ENCODE results near the gene PIGK.

GRCh38 chr1:77218477-77219165 lies 609 bp downstream of the PIGK start:
- TF ChIP-seq, protein P1, sequence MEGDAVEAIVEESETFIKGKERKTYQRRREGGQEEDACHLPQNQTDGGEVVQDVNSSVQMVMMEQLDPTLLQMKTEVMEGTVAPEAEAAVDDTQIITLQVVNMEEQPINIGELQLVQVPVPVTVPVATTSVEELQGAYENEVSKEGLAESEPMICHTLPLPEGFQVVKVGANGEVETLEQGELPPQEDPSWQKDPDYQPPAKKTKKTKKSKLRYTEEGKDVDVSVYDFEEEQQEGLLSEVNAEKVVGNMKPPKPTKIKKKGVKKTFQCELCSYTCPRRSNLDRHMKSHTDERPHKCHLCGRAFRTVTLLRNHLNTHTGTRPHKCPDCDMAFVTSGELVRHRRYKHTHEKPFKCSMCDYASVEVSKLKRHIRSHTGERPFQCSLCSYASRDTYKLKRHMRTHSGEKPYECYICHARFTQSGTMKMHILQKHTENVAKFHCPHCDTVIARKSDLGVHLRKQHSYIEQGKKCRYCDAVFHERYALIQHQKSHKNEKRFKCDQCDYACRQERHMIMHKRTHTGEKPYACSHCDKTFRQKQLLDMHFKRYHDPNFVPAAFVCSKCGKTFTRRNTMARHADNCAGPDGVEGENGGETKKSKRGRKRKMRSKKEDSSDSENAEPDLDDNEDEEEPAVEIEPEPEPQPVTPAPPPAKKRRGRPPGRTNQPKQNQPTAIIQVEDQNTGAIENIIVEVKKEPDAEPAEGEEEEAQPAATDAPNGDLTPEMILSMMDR (IDR thresholded peaks at IDR 0.05; ENCODE audit: low read depth, low read length), result no peak
- TF ChIP-seq POLR2A (IDR thresholded peaks at IDR 0.05; ENCODE audit: extremely low read depth, insufficient read length) (no peak), MAX (IDR thresholded peaks at IDR 0.05; ENCODE audit: low read depth, low read length) (no peak), MYC (IDR thresholded peaks at IDR 0.05; ENCODE audit: low read depth, low read length) (no peak)
